ENCODE data around the gene RNF224. TPM values are rescaled to one million over a fixed set of nuclear protein-coding genes. Genes with fewer than 3 reads are reported as not detected.

The RNF224 gene
- total RNA-seq, 4 donors from 2014 or later, result 0.34 to 2.0 (median 1.1) TPM

GRCh38 chr9:137181680-137182079 lies 45.6 kb upstream of the RNF224 start:
- H3K4me3 ChIP-seq, result no peak overlapping the region
- WGBS, result 93% methylated on average over 16 of the region's 22 CpGs
- no peaks in the 10 kb centered on the region for H3K9me3 ChIP-seq
- no peak for DNase-seq (ENCODE audit: low spot score in 2 of 2)
- H3K27ac ChIP-seq, result no peak overlapping the region
- peaks cover 91% of the 10 kb centered on the region for H3K36me3 ChIP-seq
- no peak for TF ChIP-seq POLR2AphosphoS5 (IDR thresholded peaks at IDR 0.05)
- no peak for TF ChIP-seq EP300 (IDR thresholded peaks at IDR 0.05)
- TF ChIP-seq POLR2A (IDR thresholded peaks at IDR 0.05), result no peak
- TF ChIP-seq CTCF (IDR thresholded peaks at IDR 0.05), result no peak
- H3K4me1 ChIP-seq, result peaks cover 11% of the 10 kb centered on the region
- H3K27me3 ChIP-seq, result no peaks in the 10 kb centered on the region

GRCh38 chr9:137182836-137183235 lies 44.5 kb upstream of the RNF224 start:
- no peak for DNase-seq (ENCODE audit: low spot score in 2 of 2)
- Histone ChIP-seq H3K4me3 (no peak overlapping the region), H3K27me3 (no peaks in the 10 kb centered on the region), H3K9me3 (no peaks in the 10 kb centered on the region), H3K27ac (no peak overlapping the region), H3K4me1 (peaks cover 20% of the 10 kb centered on the region), H3K36me3 (peaks cover 84% of the 10 kb centered on the region)
- no peak for TF ChIP-seq POLR2AphosphoS5 (IDR thresholded peaks at IDR 0.05)
- no peak for TF ChIP-seq CTCF (IDR thresholded peaks at IDR 0.05)
- TF ChIP-seq POLR2A (IDR thresholded peaks at IDR 0.05), result no peak
- no peak for TF ChIP-seq EP300 (IDR thresholded peaks at IDR 0.05)
- 90% methylated on average over 16 of the region's 17 CpGs for WGBS

GRCh38 chr9:137183980-137184595 lies 43.2 kb upstream of the RNF224 start:
- H3K27ac ChIP-seq, result no peak overlapping the region
- peaks cover 72% of the 10 kb centered on the region for H3K36me3 ChIP-seq
- H3K27me3 ChIP-seq, result no peaks in the 10 kb centered on the region
- no peaks in the 10 kb centered on the region for H3K9me3 ChIP-seq
- TF ChIP-seq POLR2A (IDR thresholded peaks at IDR 0.05), result no peak
- no peak for TF ChIP-seq CTCF (IDR thresholded peaks at IDR 0.05)
- no peak for TF ChIP-seq EP300 (IDR thresholded peaks at IDR 0.05)
- no peak for TF ChIP-seq POLR2AphosphoS5 (IDR thresholded peaks at IDR 0.05)
- no peak overlapping the region for H3K4me3 ChIP-seq
- 89% methylated on average over 27 of the region's 27 CpGs for WGBS
- H3K4me1 ChIP-seq, result peaks cover 25% of the 10 kb centered on the region
- no peak for DNase-seq (ENCODE audit: low spot score in 2 of 2)

DNA sequence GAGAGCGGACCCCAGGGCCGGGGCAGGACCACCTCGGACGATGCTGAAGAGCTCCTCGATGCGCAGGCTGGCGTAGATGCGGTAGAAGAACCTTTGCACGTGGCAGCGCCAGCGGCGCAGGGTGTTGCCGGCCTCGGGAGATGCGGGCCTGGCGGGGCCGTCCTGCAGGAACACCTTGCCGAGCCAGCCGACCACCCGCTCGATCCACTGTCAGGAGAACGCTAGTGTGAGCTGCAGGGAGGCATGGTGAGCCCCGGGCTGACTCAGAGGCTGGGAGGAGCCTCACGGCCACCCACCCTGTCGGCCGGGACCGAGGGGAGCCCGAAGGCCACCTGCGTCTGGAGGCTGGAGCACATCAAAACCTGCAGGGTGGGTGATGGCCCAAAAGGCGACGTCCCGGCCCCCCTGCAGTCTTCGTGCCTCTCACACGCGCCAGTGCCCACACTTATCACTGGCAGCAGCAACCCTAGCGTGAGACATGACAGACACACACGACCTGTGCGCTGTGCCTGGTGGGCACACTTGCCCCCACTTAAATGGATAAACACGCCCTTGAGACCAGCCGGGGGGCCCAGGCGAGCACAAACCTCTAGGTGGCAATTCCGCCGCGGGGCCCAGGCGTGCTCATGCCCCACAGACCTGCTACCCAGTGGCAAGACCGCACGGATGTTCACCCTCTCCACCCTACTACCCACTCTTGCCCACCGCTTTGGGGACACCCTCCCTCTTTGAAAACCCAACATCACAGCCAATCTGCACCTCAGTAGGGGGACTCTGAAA lies 42.2 kb upstream of the RNF224 start:
- peaks cover 65% of the 10 kb centered on the region for H3K36me3 ChIP-seq
- no peak for DNase-seq (ENCODE audit: low spot score in 2 of 2)

More for the DNA sequence above, 42.2 kb upstream of the RNF224 start:
- Histone ChIP-seq H3K27me3 (no peaks in the 10 kb centered on the region), H3K9me3 (no peaks in the 10 kb centered on the region), H3K27ac (no peak overlapping the region), H3K4me1 (peaks cover 35% of the 10 kb centered on the region), H3K4me3 (no peak overlapping the region)
- WGBS, result 92% methylated on average over 29 of the region's 48 CpGs
- TF ChIP-seq POLR2A (IDR thresholded peaks at IDR 0.05) (no peak), EP300 (IDR thresholded peaks at IDR 0.05) (no peak), CTCF (IDR thresholded peaks at IDR 0.05) (no peak), POLR2AphosphoS5 (IDR thresholded peaks at IDR 0.05) (no peak)

Measured in suprapubic skin (tissue), 4 donors.